GM15510 (cell line): ENCODE measurements around the gene SAG.

Source experiments
- POLR2A ChIP-seq: IDR thresholded peaks from 3 replicates; pipeline ENCODE4 v1.6.1; 2011; ENCODE audit warnings: borderline replicate concordance; ENCODE audit not compliant: insufficient read length; ENCODE audit errors: extremely low read depth

SAG gene

DNA sequence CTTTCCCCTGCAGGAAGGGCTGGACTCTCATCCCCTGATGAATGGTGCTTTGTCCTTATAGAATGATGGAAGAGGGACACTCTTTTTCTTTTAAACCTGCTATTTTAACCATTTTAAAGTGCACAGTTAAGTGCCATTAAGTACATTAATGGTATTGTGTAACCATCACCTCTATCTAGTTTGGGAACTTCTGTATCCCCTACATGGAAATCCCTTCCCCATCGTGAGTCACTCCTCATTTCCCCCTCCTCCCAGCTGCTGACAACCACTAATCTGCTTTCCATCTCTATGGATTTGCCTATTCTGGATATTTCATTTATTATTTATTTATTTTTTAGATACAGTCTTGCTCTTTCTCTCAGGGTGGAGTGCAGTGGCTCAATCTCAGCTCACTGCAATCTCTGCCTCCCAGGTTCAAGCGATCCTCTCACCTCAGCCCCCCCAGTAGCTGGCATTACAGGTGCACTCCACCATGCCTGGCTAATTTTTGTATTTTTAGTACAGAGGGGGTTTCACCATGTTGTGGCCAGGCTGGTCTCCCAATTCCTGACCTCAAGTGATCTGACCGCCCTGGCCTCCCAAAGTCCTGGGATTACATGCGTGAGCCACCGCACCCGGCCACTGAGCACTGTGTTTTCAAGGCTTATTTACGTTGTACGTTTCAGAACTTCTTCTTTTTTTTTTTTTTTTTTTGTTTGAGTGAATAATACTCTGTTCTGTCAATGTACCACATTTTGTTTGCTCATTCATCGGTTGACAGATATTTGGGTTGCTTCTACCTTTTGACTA is 62.5 kb downstream of the SAG start:
- TF ChIP-seq POLR2A: no peak

DNA sequence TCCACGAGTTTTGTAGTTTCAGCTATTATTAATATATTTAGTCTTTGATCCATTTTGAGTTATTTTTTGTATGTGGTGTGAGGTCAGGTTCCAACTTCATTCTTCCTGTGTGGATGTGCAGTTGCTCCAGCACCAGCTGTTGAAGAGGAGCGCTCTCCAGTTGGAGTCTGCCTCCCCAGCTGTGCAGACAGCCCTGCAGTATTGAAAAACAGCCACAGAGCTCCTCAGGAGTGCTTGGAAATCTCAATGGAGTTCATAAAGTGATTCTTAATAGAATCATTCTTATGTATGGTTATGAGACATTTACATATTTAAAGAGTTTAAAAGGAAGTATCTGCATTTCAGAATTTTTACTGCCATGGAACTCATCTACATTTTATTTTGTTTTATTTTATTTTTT is 64.0 kb downstream of the SAG start:
- no peak for TF ChIP-seq POLR2A

GRCh38 chr2:233372855-233373254 is 65.2 kb downstream of the SAG start:
- no peak for TF ChIP-seq POLR2A

GRCh38 chr2:233373316-233373715 is 65.7 kb downstream of the SAG start:
- TF ChIP-seq POLR2A: no peak

DNA sequence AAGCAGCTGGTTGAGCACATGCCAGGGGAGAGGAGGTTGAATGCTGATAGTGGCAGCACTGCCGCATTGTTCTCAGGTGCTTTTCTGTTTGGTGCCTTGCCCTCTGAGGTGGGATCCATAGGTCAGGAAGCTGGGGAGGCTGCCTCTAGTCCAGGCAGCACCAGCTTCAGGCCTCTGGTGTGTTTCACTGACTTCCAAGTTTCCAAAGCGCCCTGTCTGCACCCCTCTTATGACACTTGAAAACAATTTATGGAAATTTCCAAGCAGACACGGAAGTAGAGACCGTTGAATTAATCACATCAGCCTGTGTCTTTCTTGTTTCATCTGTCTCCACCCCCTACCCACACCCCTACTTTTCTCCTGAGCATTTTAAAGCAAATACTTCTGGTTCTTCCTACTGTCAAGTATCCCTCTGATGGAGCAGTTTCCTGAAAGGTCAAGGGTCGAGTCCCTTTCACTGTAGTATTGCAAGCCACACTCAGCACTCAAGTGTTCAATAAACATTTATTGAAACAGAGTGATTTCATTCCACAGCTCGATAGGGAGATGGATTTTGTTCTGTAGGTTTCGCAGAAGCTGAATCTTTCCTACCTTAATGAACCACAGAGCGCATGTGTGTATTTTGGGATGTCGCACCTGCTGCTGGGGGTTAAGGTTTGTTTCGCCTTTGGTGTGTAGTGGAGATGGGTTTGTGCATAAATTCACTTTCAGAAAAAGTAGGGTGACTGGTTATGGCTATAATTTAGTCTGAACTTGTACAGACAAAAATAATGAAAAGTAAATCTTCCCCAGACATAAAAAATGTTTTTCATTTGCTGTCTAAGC is 68.1 kb downstream of the SAG start:
- TF ChIP-seq POLR2A: no peak

DNA sequence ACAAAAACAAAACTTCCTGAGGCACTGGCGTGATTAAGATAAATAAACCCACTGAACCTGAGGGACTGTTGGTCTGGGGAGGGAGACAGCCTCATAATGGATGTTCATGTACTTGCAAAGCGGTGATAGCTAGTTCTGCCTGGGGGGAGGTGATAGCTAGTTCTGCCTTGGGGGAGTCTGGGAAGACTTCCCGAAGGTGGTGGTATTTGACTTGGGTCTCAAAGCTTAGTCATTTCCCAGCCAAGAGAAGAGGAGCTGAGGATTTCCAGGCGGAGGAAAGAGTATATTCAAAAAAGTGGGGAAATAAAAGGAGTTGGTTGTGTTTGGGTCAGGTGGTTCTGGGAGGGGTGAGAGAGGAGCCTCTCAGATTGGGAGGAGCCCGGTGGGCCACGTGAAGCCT is 71.4 kb downstream of the SAG start:
- no peak for TF ChIP-seq POLR2A

- no peak for TF ChIP-seq POLR2A
These were observed 71.8 kb downstream of the SAG start for GRCh38 chr2:233379441-233379840.

- no peak for TF ChIP-seq POLR2A
These were observed 72.7 kb downstream of the SAG start for GRCh38 chr2:233380132-233380895.

DNA sequence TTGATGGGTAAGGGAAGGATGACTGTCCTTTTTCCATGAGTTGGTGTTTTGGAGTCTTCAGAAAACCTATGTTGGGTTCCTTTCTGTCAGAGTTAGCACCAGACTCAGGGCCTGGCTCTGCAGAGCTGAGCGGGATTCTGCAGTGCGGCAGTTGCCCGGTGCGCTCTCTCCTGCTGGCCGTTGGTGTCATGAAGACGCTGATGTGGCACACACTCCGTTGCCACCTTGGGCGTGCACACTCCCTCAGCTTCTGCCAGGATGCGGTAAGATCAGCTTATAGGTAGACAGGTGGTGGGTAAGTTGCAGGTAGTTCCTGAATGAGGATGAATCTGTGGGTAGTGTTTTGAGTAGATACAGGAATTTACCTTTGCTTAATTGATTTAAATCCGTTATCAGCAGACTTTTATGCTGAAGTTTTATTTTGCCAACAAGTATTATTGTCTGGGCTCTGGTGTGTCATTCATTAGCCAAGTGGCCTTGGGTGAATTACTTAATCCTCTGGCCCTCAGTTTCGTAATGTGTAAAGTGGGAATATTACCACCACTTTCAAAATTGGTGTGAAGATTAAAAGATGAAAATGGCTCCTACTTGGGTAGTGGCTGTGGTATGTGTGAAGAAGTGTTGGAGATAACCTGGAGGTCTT is 73.5 kb downstream of the SAG start:
- no peak for TF ChIP-seq POLR2A

DNA sequence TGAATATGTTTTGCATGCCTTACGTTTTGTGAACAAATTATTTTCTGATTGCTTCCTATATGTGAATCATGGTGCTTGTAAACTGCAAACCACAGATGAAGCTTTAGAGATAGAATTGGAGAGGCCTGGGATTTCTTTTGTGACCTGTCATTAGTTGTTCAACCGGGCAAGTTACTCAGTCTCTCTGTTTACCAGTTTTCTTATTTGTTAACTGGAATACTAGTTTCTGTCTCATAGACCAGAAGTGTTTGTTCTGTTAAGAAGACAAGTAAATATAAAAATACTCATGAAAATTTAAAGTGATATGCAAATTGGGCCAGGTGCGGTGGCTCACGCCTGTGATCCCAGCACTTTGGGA is 74.0 kb downstream of the SAG start:
- no peak for TF ChIP-seq POLR2A

GRCh38 chr2:233384015-233384414 is 76.4 kb downstream of the SAG start:
- no peak for TF ChIP-seq POLR2A

DNA sequence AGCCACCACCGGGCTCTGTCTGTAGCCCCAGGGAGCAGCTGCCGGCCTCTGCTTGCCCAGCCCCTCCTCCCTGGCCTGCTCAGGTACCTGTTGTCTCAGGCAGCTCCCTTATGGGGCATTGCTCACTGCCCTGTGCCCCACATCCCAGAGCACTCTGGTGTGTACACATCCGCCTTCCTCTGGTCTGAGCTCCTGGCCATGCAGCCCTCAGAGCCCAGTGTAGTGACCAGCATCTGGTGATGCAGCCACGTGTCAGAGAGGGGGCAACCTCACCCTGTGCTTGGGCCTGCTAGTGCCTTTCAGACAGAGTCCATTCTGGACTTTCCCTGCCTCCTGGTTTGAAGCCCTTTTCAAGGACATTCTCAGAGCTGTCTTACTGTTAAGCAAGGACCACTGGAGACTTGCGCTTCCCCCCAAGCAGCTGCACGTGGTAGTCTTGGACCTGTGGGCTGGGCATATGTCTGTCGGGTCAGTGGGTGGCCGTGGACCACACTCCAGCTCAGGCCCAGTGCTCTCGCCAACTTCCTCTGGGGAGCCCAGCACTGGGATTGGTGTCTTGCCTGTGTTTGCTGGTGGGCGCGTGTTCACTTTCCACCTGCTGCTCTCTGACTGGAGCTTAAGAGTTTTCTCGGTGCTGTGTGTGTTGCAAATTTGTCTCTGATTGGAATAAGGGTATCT is 77.3 kb downstream of the SAG start:
- no peak for TF ChIP-seq POLR2A

DNA sequence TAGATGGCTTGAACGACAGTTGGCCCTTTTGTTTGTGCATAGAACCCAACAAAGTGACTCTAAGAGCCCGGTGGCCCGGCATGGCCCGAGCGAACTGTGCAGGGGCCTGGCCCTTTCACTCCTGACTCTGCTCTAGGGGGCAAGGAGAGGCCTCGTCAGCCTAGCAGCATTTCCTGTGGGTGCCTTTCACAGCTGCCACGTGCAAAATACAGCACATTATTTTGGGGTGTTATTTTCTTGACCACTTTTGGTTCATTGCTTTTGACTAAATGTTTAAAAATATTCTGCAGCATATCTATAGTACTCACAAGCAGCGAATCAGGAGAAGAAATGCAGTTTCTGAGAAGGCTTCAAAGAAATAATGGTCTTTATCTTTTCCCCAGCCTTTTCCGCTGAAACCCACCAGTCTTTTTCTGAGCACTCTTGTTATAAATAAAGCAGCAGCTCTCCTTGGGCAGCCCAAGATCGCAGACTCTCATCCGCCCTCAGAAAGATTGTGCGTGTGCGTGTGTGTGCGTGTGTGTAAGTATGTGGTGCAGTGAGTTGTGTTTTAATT is 78.0 kb downstream of the SAG start:
- TF ChIP-seq POLR2A: peak; percentile 54
